Measurements from ENCODE around the gene CRLF1.

Gene CRLF1, protein sequence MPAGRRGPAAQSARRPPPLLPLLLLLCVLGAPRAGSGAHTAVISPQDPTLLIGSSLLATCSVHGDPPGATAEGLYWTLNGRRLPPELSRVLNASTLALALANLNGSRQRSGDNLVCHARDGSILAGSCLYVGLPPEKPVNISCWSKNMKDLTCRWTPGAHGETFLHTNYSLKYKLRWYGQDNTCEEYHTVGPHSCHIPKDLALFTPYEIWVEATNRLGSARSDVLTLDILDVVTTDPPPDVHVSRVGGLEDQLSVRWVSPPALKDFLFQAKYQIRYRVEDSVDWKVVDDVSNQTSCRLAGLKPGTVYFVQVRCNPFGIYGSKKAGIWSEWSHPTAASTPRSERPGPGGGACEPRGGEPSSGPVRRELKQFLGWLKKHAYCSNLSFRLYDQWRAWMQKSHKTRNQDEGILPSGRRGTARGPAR

DNA sequence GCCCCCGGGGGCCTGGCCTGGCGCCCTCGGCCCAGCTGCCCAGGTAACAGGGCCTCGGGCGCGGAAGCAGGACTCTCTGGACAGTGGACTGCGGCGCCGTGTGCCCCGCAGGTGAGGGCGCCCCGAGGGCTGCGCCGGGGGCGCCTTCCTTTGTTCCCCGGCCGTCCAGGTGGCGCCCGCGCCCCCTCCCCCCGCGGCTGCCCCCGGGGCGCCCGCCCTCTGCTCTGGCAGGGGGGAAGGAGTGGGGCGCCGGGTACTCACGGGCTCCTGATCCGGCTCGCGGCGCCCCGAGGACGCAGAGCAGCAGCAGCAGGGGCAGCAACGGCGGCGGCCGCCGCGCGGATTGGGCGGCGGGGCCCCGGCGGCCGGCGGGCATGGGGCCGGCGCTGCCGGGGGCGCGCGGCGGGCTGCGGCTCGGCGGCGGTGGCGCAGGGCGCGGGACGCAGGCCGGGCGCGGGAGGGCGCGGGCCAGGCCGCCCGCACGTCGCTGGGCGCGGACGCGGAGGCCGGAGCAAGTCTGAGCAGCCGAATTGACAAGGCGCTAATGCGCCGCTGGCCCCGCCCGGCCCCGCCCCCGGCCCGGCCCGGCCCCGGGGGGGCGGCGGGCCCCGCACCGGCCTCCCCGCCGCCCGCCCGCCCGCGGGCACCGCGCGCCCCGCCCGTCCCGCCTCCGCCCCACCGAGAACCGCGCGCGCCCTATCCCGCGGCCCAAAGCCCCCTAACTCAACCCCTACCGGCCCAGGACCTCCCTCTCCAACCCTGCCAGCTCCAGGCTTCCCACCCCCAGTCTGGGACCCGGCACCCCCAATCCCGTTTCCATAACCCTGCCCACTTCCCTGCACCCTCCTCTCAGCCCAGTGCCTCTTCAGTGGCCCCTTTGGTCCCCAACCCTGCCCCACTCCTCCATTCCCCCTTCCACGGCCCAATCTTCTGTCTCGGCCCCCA, at the start of gene CRLF1:
TSS of gene CRLF1 (minus strand) at position 519 of the 945 bp plus-strand sequence. CDS start at position 376, 143 bp downstream.
- DNase-seq: no peak

DNA sequence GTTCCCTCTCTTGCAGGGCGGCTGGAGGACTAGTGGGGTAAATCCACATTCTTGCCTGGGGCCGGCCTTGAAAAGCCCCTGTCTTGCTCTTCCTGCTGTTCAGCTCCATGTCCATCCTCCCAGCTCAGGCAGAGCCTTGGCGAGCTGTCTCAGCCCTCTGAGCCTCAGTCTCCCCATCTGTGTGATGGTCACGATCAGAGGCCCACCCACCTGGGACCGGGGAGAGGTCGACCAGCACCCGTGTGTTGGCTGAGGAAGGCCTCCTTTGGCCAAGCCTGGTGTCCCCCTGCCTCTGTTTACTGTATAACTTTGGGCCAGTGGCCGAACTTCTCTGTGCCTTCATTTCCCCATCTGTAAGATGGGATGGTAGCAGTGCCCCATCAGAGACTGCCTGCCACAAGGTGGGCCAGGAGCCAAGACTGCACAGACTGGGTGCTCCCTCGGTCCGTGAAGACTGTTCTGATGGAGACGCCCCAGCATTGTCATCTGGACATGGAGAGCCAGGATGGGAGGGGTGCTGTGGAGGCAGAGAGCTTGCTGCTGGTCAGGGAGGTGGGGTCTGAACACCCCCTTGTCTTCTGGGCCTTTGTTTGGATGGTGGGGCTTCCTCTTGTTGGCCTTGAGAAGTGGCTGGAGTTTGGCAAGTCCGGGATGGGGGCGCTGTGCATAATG, 48.7 kb upstream of the CRLF1 start:
- no peak for DNase-seq

DNA sequence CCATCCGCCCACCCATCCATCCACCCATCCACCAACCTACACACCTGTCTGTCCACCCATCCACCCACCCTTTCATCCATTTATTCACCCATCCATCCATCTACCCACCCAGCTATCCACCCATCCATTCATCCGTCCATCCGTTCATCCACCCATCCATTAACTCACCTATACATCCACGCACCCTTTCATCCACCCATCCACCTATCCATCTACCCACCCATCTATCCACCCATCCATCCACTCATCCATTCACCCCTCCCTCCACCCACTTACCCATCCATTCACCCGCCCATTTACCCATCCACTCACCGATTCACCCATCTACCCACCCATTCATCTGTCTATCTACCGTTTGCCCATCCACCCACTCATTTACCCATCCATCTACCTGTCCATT, 47.9 kb upstream of the CRLF1 start:
- no peak for DNase-seq

DNA sequence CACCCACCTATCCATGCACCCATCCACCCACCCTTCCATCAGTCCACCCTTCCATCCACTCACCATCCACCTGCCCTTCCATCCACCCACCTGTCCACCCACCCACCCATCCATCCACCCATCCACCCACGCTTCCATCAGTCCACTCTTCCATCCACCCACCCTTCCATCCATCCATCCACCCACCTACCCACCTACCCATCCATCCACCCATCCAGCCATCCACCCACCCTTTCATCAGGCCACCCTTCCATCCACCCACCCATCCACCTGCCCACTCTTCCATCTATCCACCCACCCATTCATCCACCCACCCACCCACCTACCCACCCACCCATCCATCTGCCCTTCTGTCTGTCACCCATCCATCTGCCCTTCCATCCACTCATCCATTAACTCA, 47.3 kb upstream of the CRLF1 start:
- DNase-seq: no peak

DNA sequence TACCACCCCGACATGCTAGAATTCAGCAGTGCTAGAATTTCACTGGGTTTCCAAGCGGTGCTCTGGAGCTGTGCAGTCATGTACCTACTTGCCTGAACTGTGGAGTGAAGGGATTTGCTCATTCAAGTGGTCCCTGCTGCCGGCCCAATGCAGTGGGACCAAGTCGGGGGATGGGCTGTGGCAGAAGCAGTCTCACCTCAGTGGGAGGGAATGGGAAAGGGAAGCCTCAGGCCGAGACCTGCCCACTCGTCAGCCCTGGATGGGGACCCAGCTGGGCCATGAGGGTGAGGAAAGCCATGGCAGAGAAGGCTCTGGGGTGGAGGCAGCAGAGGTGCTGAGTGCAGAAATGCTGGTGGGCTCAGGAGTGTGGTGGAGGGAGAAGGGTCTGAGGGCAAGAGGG, 45.1 kb upstream of the CRLF1 start:
- DNase-seq: no peak

DNA sequence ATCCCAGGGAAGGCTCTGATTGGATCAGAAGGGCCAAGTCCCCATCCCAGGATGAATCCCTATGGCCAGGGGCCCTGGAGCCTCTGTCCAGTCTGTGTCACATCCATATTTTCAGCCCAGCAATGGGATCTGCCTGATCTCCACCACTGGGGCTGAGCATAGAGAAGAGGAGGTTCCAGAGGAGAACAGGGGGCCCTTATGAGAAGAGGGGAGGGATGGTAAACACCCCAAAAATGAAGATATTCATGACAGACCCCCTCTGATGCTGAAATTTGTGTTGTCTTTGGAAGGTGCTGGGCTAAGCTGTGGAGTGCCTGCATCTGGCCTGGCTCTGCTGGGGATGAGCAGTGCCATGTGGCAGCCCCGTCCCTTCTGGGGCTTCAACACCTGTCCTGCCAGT, 44.7 kb upstream of the CRLF1 start:
- DNase-seq: no peak

DNA sequence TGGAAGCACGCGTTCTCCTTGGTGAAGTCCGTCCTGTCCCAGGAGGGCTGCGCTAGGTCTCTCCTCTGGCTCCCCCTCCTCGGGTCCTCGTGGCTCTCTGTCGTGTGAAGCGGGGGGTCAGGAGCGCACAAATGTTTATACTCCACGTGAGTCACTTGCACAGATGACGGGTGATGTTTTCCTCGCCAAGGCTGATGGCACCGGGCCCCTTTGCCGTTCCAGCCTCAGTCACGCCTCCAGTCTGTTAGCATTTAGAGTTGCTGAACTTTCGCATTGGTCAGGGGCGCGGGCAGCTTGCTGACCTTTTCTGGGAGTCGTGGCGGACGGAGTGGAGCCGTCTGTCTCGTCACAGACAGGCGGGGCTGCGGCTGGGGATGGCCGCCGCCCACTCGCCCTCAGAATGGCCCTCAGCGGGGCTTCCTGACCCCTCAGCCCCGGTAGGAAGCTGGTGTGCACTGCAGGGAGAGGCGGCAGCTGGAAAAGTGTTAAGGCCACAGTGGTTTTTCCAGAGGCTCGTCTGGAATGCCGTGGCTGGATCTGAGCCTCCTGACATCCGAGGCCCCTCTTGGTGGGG, 44.0 kb upstream of the CRLF1 start:
- DNase-seq: no peak

DNA sequence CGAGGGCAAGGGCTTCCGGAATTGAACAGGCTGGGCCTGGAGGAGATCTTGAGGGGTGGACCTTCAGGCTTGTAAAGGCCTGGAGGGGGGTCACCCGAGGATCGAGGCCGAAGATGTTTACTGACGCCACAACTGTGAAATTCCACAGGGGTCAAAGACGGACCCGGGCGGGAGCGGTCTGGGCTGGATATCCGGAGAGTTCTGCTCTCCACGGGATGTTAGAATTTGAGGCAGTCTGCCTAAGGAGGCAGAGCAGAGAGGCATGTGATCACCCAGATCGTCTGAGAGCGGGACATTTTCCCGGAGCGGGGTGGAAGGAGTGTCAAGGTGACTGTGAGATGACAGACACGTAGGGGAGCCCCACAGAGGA, 43.4 kb upstream of the CRLF1 start:
- no peak for DNase-seq

DNA sequence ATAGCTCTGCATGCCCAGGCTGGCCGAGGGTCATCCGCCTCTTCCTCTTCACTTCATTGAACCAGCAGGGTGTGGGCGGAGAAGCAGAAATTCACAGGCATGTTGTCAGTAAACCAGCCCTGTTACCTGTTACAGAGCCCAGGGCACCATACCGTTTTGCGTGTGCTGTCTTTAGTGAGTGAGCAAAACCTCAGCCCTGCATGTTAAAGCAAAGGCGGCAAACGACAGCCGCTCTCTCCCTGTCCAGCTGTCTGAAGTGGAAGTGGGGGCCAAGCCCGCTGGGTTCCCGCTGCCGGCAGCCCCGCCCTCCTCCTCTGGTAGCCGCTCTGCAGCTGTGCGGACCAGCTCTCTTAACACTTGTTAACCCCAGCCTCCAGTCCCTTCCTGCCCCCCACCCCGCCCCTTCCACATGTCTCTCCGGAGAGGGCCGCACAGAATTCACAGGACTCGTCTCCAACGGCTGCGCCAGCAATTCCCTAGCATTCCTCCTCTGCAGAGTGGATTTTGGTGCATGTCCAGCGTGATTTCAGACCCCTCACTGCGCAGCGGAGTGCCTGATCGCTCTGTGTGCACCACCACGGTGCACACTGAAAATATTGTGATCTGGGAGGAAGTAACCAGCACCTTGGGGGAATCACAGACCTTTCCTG, 42.9 kb upstream of the CRLF1 start:
- DNase-seq: no peak

DNA sequence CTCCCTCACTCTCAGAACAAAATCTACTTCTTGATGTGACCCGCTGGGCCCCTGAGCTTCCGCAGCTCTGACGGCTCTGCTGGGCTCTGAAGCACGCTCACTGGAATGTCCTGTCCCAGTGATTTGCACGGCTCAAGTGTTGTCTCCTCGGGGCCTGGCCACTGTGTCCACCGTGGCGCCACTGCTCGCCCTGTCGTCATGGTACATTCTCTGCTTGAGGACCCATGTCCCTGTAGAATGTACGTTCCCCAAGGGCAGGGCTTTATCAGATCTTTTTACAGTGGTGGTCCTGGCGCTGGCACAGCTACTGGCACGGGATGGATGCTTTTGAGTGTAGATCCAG, 42.3 kb upstream of the CRLF1 start:
- DNase-seq: no peak

DNA sequence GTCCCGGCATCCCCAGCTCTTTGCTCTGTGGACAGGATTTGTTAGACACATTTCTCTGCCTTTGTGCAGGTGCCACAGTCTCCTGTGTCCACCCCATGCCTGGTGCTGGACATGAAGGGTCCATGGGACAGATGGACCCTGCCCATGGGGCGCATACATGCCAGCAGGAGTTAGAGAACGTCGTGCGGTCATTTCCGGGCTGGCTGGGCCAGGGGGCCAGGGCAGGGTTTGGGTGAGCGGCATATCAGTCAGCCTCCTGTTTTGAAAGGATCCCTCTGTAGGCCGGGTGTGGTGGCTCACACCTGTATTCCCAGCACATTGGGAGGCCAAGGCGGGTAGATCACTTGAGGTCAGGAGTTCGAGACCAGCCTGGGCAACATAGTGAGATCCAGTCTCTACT, 41.2 kb upstream of the CRLF1 start:
- no peak for DNase-seq

DNA sequence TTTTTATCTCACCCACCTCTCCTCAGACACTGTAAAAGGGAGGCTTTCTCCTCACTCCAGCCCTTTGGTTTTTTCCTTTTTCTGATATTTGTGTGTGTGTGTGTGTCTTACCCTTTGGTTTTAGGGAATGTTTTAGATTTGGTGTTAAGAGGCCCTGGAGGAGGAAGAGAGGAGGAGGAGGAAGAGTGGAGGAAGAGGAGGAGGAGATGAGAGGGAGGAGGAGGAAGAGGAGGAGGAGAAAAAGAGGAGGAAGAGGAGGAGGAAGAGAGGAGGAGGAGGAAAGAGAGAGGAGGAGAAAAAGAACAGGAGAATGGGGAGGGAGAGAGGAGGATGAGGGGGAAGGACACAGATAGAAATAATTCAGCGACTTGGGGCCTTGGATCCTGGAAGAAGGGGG, 40.8 kb upstream of the CRLF1 start:
- no peak for DNase-seq

DNA sequence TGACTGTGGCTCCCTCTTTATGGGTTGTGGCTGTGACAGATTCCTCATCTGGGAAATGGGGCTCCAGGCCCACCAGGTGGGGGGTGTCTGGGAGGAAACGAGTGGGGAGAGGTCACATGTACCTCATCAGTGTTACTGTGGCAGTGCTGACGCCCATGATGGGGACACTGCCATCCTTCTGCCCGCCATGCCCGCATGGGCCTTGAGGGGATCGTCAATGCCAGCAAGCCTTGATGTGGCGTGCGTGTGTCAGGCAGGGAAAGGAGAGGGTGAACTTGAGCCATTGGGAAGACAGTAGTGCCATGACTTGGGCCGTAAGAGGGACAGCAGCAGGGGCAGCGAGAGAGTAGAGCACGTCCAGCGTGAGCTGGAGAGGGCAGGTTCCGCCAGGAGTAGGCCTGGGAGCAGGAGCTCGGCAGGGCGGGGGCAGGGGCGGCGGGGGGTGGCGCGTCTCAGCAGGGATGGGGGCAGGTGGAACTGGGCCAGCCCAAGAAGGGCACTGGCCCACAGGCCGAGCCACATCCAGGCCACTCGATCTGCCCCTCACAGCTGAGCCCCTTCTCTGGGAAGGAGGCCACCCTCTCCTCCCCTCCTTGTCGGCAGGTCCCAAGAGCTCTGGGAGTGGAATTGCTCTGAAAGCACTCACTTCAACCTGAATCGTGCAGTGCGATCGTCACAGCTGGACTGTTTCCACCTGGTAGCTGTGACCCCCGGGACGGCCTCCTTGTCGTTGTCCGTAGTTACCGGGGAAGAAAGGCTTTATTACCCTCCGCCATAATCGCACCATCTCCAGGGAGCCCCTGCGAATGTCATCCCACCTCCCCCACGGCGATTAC, 40.2 kb upstream of the CRLF1 start:
- DNase-seq: no peak

DNA sequence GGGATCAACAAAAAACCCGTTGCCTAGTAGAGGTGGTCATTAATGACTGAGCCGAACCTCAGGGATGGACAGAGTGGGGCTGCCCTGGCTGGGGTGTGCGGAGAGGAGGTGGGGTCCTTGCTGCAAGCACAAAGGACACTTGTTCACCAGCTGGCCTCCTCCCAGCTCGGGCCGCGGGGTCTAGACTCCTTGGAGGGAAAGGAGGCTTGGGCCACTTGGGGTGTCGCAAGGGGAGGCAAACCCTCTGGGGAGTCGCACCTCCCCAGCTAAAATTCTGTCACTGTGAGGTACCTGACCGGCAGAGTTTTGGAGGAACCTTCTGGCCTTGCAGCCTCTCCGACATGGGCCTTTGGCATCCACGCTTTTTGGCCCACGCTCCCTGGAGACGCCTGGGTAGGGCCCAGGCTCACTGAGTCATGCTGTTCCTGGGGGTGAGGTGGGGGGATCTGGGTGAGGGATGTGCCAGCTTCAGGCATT, 38.5 kb upstream of the CRLF1 start:
- no peak for DNase-seq

DNA sequence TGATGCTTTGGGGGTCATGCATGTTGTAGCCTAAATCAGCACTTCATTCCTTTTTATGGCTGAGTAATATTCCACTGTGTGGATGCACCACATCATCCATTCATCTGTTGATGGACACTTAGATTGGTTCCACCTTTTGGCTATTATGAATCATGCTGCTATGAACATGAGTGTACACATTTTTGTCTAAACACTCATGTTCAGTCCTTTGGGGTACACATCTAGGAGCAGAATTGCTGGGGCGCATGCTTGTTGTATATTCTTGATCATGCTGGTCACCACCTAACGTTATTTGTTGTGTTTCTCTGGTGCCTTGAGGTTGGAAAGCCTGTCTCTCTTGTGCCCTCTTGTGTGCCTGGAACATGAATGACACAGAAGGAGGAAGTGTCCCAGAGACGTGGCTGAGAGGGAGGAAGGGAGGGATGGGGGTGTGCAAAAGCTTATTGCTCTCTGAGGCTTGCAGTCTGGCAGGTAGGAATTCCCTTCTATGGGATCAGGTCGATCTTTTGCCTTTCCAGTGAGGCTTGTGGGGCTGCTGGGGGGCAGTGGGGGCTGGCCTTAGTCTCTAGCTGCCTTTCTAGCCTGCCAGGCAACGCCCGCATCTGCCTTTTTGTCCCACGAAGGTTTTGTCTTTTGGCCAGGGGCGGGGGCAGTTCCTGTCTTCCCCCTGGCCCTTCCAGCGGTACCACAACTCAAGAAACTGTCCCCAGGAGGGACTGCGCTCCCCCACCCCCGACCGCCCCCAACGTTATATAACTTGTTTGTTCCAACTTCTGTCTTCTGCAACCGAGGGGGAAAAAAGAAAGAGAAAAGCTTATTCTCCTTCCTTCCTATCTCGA, 37.8 kb upstream of the CRLF1 start:
- no peak for DNase-seq

DNA sequence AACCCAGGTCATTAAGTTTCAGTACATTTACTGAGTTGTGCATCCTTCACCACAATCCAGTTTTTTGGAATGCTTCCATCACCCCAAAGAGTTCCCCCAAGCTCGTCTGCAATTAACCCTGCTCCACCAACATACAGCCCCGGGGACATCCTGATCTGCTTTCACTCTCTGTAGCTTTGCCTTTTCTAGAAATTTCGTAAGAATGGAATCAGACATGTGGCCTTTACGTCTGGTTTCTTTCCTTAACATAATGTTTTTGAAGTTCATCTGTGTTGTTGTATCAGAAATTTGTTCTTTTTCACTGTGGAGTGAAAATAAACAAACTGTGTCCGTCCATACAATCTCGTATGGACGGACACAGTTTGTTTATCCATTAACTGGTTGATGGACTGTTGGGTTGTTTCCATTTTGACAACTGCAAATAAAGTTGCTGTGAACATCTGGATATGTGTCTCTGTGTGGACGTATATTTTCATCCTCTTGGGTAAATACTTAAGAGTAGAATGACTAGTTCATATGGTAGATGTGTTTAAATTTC, 33.2 kb upstream of the CRLF1 start:
- no peak for DNase-seq

DNA sequence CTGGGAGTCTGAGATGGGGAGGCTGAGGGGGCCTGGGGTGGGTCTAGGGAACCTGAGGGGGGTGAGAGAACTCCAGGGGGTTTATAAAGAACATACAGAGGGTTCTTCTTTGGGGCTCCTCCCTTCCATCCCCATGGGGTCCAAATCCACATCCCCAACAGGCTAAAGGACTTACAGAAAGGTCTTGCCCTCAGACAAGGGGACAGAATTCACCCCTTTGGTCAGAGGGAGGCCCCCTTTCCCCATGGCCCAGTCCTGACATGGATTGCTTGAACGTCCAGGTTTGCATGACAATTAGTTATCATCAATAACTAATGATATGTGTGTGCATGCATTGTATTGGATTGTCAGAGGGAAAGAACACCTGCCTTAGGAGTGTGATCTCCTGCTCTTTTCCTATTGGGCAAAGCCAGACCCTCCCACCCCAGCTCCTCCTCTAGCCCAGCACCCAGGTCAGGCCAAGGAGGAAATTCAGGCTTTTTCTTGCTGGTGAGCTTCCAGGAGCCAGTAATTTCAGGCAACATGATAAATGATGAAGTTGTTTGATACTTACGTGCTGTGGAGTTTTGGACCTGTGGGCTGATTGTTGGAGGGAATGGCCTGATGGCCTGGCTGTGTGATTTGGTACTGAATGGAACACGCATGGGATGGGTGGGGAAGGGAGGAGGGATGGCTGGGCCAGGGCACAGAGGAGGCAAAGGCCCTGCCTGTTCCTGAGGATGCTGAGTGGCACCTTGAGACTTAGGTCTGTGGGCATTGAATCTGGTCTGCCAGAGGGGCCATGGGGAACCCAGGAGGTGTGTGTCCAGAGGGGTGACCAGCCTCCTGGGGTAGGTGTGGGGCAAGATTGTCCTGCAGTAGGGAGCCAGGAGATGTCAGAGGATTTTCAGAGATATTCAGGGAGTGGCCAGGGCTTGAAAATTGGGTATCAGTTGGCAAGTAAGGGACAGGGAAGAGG, 31.4 kb upstream of the CRLF1 start:
- no peak for DNase-seq

DNA sequence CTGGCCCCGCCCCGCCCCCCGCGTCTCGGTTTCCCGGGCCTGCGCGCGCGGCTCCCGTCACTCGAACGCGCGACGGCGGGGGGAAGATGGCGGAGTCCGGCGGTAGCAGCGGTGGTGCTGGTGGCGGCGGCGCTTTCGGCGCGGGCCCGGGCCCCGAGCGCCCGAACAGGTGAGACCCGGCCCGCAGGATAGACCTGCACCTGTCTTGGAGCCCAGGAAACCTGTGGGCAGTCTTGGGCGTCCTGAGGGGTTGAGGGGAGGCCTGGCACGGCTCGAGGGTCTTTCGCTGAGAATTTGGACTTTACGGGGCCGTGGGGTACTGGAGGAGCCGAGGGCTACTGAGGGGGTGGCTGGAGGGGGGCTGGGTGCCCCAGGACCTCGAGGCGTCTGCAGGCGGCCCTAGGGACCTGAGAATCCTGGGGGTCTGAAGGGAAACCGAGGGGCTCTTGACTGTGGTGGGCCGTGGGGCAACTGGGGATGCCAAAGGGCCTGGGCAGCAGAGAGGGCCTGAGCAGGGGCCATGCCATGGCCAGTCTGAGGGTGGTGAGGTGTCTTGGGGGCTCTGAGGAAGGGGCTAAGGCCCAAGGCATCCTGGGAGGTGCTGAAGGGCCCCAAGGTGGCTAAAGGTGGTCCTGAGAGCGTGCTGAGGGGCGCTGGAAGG, 30.5 kb upstream of the CRLF1 start, which contains the start of gene KLHL26:
TSS of gene KLHL26 (plus strand) at position 60 of the 661 bp plus-strand sequence. CDS start at position 87, 27 bp downstream.
- DNase-seq: no peak

Data from stimulated activated CD4-positive, alpha-beta T cell treated with anti-CD3 and anti-CD28 coated beads, Interleukin-1b, Interleukin-23, amount 100 ng/mL, for 48 hours (primary cell).